Measurements from ENCODE around the gene RNF220.

Gene RNF220

GRCh38 chr1:44420535-44420934 is 15.5 kb downstream of the RNF220 start:
- DNase-seq (ENCODE audit: low read depth in 2 of 2): no peak
- no peak overlapping the region for H3K4me3 ChIP-seq (replicated peaks in 1 of 2; ENCODE audit: low read depth in 2 of 2, low read length in 2 of 2)
- TF ChIP-seq, protein P1, sequence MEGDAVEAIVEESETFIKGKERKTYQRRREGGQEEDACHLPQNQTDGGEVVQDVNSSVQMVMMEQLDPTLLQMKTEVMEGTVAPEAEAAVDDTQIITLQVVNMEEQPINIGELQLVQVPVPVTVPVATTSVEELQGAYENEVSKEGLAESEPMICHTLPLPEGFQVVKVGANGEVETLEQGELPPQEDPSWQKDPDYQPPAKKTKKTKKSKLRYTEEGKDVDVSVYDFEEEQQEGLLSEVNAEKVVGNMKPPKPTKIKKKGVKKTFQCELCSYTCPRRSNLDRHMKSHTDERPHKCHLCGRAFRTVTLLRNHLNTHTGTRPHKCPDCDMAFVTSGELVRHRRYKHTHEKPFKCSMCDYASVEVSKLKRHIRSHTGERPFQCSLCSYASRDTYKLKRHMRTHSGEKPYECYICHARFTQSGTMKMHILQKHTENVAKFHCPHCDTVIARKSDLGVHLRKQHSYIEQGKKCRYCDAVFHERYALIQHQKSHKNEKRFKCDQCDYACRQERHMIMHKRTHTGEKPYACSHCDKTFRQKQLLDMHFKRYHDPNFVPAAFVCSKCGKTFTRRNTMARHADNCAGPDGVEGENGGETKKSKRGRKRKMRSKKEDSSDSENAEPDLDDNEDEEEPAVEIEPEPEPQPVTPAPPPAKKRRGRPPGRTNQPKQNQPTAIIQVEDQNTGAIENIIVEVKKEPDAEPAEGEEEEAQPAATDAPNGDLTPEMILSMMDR (IDR thresholded peaks at IDR 0.05; ENCODE audit: low read depth, low read length): no peak

DNA sequence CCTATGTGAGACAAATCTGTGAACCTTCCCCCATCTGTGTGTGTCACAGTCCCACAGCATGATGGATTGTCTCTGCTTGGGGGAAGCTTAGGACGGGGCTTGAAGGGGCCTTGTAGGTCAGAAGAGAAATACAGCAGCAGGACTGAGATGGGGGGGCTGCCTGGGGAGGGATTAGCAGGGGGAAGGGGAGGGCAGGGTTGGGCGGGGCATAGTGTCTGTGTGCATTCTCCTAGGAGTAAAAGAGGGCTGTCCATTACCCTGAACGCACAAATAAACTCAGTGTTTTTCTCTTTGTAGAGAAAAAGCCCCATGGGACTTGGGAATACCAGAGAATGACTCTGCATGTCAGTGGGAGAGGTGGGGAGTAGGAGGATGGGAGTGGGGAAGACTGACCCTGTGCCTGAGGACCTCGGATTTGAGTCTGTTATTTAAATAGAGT is 16.4 kb downstream of the RNF220 start:
- H3K4me3 ChIP-seq (replicated peaks in 1 of 2; ENCODE audit: low read depth in 2 of 2, low read length in 2 of 2): no peak overlapping the region
- no peak for DNase-seq (ENCODE audit: low read depth in 2 of 2)
- TF ChIP-seq, protein P1 (IDR thresholded peaks at IDR 0.05; ENCODE audit: low read depth, low read length): no peak

DNA sequence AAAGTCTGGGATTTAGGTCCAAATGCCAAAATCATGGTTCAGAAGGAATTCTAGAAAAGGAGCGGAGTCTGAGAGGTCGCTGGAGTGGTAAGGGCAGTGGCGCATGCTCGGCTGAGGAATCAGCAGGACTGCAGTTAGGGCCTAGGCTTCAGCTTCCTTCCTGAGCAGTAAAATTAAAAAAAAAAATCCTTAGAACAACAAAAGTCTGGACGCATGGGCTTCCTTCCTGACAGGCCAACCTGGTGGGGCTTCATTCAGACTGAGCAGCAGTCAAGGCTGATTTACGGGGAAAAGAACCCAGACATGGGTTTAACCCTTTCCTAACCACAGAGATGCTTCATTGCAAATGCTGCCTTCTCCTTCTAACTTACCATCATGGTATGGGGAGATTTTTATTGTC is 17.1 kb downstream of the RNF220 start:
- no peak overlapping the region for H3K4me3 ChIP-seq (replicated peaks in 1 of 2; ENCODE audit: low read depth in 2 of 2, low read length in 2 of 2)
- DNase-seq (ENCODE audit: low read depth in 2 of 2): no peak
- TF ChIP-seq, protein P1 (IDR thresholded peaks at IDR 0.05; ENCODE audit: low read depth, low read length): no peak

GRCh38 chr1:44423591-44424537 is 18.8 kb downstream of the RNF220 start:
- TF ChIP-seq, protein P1 (IDR thresholded peaks at IDR 0.05; ENCODE audit: low read depth, low read length): no peak
- peak; percentile 78 to 92 for DNase-seq (ENCODE audit: low read depth in 2 of 2)
- peak overlapping the region in 1 of 2 donors; percentile 19 for H3K4me3 ChIP-seq (replicated peaks in 1 of 2; ENCODE audit: low read depth in 2 of 2, low read length in 2 of 2)

DNA sequence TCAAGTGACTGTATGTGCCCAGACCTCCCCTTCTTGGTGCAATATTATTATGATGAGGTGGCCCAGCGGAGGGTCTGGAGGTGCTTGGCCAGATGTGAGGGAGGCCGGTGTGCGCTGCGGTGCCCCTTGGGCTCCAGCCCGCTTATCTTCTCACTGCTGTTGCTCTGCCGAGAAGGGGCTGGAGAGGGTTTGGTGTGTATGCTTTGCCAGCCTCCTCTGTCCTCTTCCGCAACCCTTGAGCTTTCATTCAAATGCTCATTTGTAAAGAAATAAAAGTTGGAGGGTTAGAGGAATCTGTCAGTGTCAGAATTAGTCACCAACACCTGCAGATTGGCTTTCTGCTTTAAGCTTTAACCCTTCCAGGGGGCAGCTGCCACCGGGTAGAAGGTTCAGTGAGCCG is 19.7 kb downstream of the RNF220 start:
- no peak for DNase-seq (ENCODE audit: low read depth in 2 of 2)
- no peak overlapping the region for H3K4me3 ChIP-seq (replicated peaks in 1 of 2; ENCODE audit: low read depth in 2 of 2, low read length in 2 of 2)
- TF ChIP-seq, protein P1 (IDR thresholded peaks at IDR 0.05; ENCODE audit: low read depth, low read length): no peak

GRCh38 chr1:44425341-44426082 is 20.5 kb downstream of the RNF220 start:
- TF ChIP-seq, protein P1 (IDR thresholded peaks at IDR 0.05; ENCODE audit: low read depth, low read length): no peak
- DNase-seq (ENCODE audit: low read depth in 2 of 2): no peak
- no peak overlapping the region for H3K4me3 ChIP-seq (replicated peaks in 1 of 2; ENCODE audit: low read depth in 2 of 2, low read length in 2 of 2)

Measured in cardiac fibroblast (primary cell).